ENCODE results near the gene KIF5C.
A peak's percentile ranks its signal among the peaks of the same experiment; 100 is the strongest.

The KIF5C gene

GRCh38 chr2:148888003-148888501 lies 13.0 kb downstream of the KIF5C start:
- H3K9ac ChIP-seq (ENCODE audit: low read length) = no peak overlapping the region
- TF ChIP-seq CTCF (IDR thresholded peaks at IDR 0.05; ENCODE audit: low read length) = no peak; the same call in 1 of the 2 replicates
- TF ChIP-seq EZH2 (IDR thresholded peaks at IDR 0.05; ENCODE audit: borderline replicate concordance, low read length) = no peak

GRCh38 chr2:148888986-148889385 lies 14.0 kb downstream of the KIF5C start:
- H3K4me3 ChIP-seq (ENCODE audit: low read depth, low read length, poor library complexity, severe bottlenecking) = no peak overlapping the region
- no peaks in the 10 kb centered on the region for H3K9me2 ChIP-seq (ENCODE audit: low read depth, low read length)
- H3F3A ChIP-seq (ENCODE audit: insufficient read depth, low read length) = no peaks in the 10 kb centered on the region
- no peak overlapping the region for H3K9ac ChIP-seq (ENCODE audit: low read length)
- TF ChIP-seq CTCF (IDR thresholded peaks at IDR 0.05; ENCODE audit: low read length) = no peak
- no peak for TF ChIP-seq EZH2 (IDR thresholded peaks at IDR 0.05; ENCODE audit: borderline replicate concordance, low read length)
- no peaks in the 10 kb centered on the region for H3K27me3 ChIP-seq (ENCODE audit: insufficient read depth, low read length)
- no peak overlapping the region for H3K4me2 ChIP-seq (ENCODE audit: low read length)
- no peaks in the 10 kb centered on the region for H3K4me1 ChIP-seq (ENCODE audit: insufficient read depth, low read length, severe bottlenecking)
- no peaks in the 10 kb centered on the region for H4K20me1 ChIP-seq (ENCODE audit: insufficient read depth, low read length)
- H3K36me3 ChIP-seq (ENCODE audit: insufficient read depth, low read length) = no peaks in the 10 kb centered on the region; the same call in 1 of the 2 replicates
- H3K79me2 ChIP-seq (ENCODE audit: insufficient read depth, low read length) = no peaks in the 10 kb centered on the region
- no peak overlapping the region for H3K27ac ChIP-seq (ENCODE audit: low read depth, low read length, poor library complexity, severe bottlenecking)
- no peak overlapping the region for H2AFZ ChIP-seq (ENCODE audit: low read length)
- peaks cover 7% of the 10 kb centered on the region; the same call in 1 of the 2 replicates for H3K9me3 ChIP-seq (ENCODE audit: low read length)

More at GRCh38 chr2:148888003-148888501, 13.0 kb downstream of the KIF5C start:
- Histone ChIP-seq H3F3A (ENCODE audit: insufficient read depth, low read length) (no peaks in the 10 kb centered on the region), H3K9me2 (ENCODE audit: low read depth, low read length) (no peaks in the 10 kb centered on the region), H3K27ac (ENCODE audit: low read depth, low read length, poor library complexity, severe bottlenecking) (no peak overlapping the region), H3K4me1 (ENCODE audit: insufficient read depth, low read length, severe bottlenecking) (no peaks in the 10 kb centered on the region), H3K27me3 (ENCODE audit: insufficient read depth, low read length) (no peaks in the 10 kb centered on the region), H2AFZ (ENCODE audit: low read length) (no peak overlapping the region), H3K9me3 (ENCODE audit: low read length) (peaks cover 3% of the 10 kb centered on the region; the same call in 1 of the 2 replicates), H3K36me3 (ENCODE audit: insufficient read depth, low read length) (no peaks in the 10 kb centered on the region; the same call in 1 of the 2 replicates), H3K4me2 (ENCODE audit: low read length) (peak overlapping the region; percentile 57), H3K4me3 (ENCODE audit: low read depth, low read length, poor library complexity, severe bottlenecking) (peak overlapping the region; percentile 38), H4K20me1 (ENCODE audit: insufficient read depth, low read length) (no peaks in the 10 kb centered on the region), H3K79me2 (ENCODE audit: insufficient read depth, low read length) (no peaks in the 10 kb centered on the region)

GRCh38 chr2:148893906-148894305 lies 18.9 kb downstream of the KIF5C start:
- Histone ChIP-seq H3K9ac (ENCODE audit: low read length) (no peak overlapping the region), H4K20me1 (ENCODE audit: insufficient read depth, low read length) (no peaks in the 10 kb centered on the region), H3K27me3 (ENCODE audit: insufficient read depth, low read length) (no peaks in the 10 kb centered on the region), H3K9me3 (ENCODE audit: low read length) (peaks cover 7% of the 10 kb centered on the region; the same call in 1 of the 2 replicates), H3K36me3 (ENCODE audit: insufficient read depth, low read length) (no peaks in the 10 kb centered on the region; the same call in 1 of the 2 replicates), H3F3A (ENCODE audit: insufficient read depth, low read length) (no peaks in the 10 kb centered on the region), H3K9me2 (ENCODE audit: low read depth, low read length) (no peaks in the 10 kb centered on the region), H2AFZ (ENCODE audit: low read length) (no peak overlapping the region), H3K79me2 (ENCODE audit: insufficient read depth, low read length) (no peaks in the 10 kb centered on the region), H3K4me1 (ENCODE audit: insufficient read depth, low read length, severe bottlenecking) (no peaks in the 10 kb centered on the region), H3K4me3 (ENCODE audit: low read depth, low read length, poor library complexity, severe bottlenecking) (no peak overlapping the region), H3K4me2 (ENCODE audit: low read length) (no peak overlapping the region), H3K27ac (ENCODE audit: low read depth, low read length, poor library complexity, severe bottlenecking) (no peak overlapping the region)
- TF ChIP-seq EZH2 (IDR thresholded peaks at IDR 0.05; ENCODE audit: borderline replicate concordance, low read length) (no peak), CTCF (IDR thresholded peaks at IDR 0.05; ENCODE audit: low read length) (no peak)

Measured in OCI-LY1 (cell line).